GM21619 (cell line): ENCODE measurements around the gene PREX1.

Source experiments
- ATAC-seq: cut with Tn5 transposase; IDR thresholded peaks from one replicate; pipeline ENCODE4 v1.9.1; 2021; ENCODE audit not compliant: unreplicated experiment

PREX1 gene

GRCh38 chr20:48737434-48738093 lies 90.2 kb downstream of the PREX1 start:
- ATAC-seq: no peak

GRCh38 chr20:48736636-48737035 lies 91.2 kb downstream of the PREX1 start:
- no peak for ATAC-seq

- no peak for ATAC-seq
These were observed 91.6 kb downstream of the PREX1 start for GRCh38 chr20:48736231-48736630.

GRCh38 chr20:48735112-48735511 lies 92.7 kb downstream of the PREX1 start:
- no peak for ATAC-seq

- no peak for ATAC-seq
These were observed 93.6 kb downstream of the PREX1 start for GRCh38 chr20:48734104-48734749.

- no peak for ATAC-seq
These were observed 94.5 kb downstream of the PREX1 start for GRCh38 chr20:48733296-48733790.

- ATAC-seq: no peak
These were observed 95.5 kb downstream of the PREX1 start for GRCh38 chr20:48732081-48732829.

- no peak for ATAC-seq
These were observed 96.3 kb downstream of the PREX1 start for GRCh38 chr20:48731536-48731935.

GRCh38 chr20:48730977-48731376 lies 96.8 kb downstream of the PREX1 start:
- no peak for ATAC-seq

GRCh38 chr20:48729538-48729937 lies 98.3 kb downstream of the PREX1 start:
- no peak for ATAC-seq

- ATAC-seq: no peak
These were observed 99.6 kb downstream of the PREX1 start for GRCh38 chr20:48728042-48728825.

- ATAC-seq: no peak
These were observed 100.6 kb downstream of the PREX1 start for GRCh38 chr20:48727226-48727625.

- ATAC-seq: no peak
These were observed 102.2 kb downstream of the PREX1 start for GRCh38 chr20:48725555-48725991.

- no peak for ATAC-seq
These were observed 102.8 kb downstream of the PREX1 start for GRCh38 chr20:48724891-48725554.

GRCh38 chr20:48724382-48724781 lies 103.4 kb downstream of the PREX1 start:
- ATAC-seq: no peak

GRCh38 chr20:48723308-48724264 lies 104.2 kb downstream of the PREX1 start:
- no peak for ATAC-seq

- ATAC-seq: no peak
These were observed 105.0 kb downstream of the PREX1 start for GRCh38 chr20:48722737-48723191.

GRCh38 chr20:48722002-48722731 lies 105.6 kb downstream of the PREX1 start:
- no peak for ATAC-seq
